HCT116 (cell line): ENCODE measurements around the gene NHP2.

Experiments used
- CTCF ChIP-seq, 3 experiments: fragments of 200-600 bp in 1 of 3; sonication (generic) in 1 of 3; IDR thresholded peaks in 2 of 3; conservative IDR thresholded peaks in 1 of 3; 2 replicates each; pipeline ENCODE4 v1.5.1; 2012 to 2017; ENCODE audit warnings: low read depth in 2 of 3, low read length in 2 of 3, antibody characterized with exemption in 1 of 3, borderline replicate concordance in 1 of 3, control low read depth in 1 of 3, mild to moderate bottlenecking in 1 of 3, mixed read lengths in 1 of 3, mixed run types in 1 of 3, moderate library complexity in 1 of 3; ENCODE audit not compliant: insufficient read depth in 1 of 3
- ELF1 ChIP-seq: IDR thresholded peaks from 2 replicates; pipeline ENCODE4 v1.6.1; 2012; ENCODE audit warnings: low read depth, borderline replicate concordance
- EZH2 ChIP-seq: fragments of 200-600 bp; sonication (generic); IDR thresholded peaks from 2 replicates; pipeline ENCODE4 v1.6.1; 2017; ENCODE audit warnings: antibody characterized with exemption, mixed run types
- EZH2phosphoT487 ChIP-seq: fragments of 200-600 bp; IDR thresholded peaks from 2 replicates; pipeline ENCODE4 v1.6.1; 2018; ENCODE audit warnings: antibody characterized with exemption, borderline replicate concordance
- POLR2A ChIP-seq: IDR thresholded peaks from 2 replicates; pipeline ENCODE4 v1.7.0; 2011; ENCODE audit warnings: borderline replicate concordance; ENCODE audit not compliant: insufficient read depth, insufficient read length; ENCODE audit errors: extremely low read depth
- RAD21 ChIP-seq: IDR thresholded peaks from 2 replicates; pipeline ENCODE4 v1.6.1; 2012; ENCODE audit warnings: low read depth, mild to moderate bottlenecking
- SP1 ChIP-seq: IDR thresholded peaks from 2 replicates; pipeline ENCODE4 v1.6.1; 2012; ENCODE audit warnings: low read depth
- TCF7L2 ChIP-seq: IDR thresholded peaks from 2 replicates; pipeline ENCODE4 v1.7.0; 2011; ENCODE audit warnings: borderline replicate concordance, inconsistent platforms; ENCODE audit not compliant: insufficient read depth, insufficient read length; ENCODE audit errors: extremely low read depth

DNA sequence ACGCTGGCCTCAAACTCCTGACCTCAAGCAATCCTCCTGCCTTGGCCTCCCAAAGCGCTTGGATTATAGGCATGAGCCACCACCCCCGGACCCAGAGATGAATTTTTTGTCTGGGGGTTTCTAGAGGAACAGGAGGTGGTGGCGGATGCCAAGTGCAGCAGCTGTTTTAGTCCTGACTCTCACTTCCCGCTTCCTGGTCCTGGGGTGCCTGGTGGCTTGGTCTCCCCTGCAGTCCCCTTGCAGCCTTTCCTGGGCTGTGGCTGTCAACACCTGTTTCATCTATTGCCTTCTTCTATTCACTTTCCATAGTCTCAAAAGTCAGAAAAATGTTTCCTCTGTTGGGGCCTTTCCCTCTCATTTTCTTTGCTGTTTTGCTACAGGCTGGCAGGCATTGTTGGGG, 6.5 kb upstream of the NHP2 start:
- TF ChIP-seq CTCF (IDR thresholded peaks at IDR 0.05 in 2 of 3, conservative IDR thresholded peaks at IDR 0.05 in 1 of 3; ENCODE audit: borderline replicate concordance in 1 of 3, insufficient read depth in 1 of 3, low read depth in 2 of 3, low read length in 2 of 3) = no peak
- TF ChIP-seq ELF1 = no peak
- TF ChIP-seq EZH2phosphoT487 = no peak
- no peak for TF ChIP-seq EZH2
- TF ChIP-seq SP1 = no peak
- no peak for TF ChIP-seq TCF7L2
- TF ChIP-seq POLR2A = no peak
- no peak for TF ChIP-seq RAD21
